GM12864 (cell line): ENCODE results near the gene KIF21B.

Source experiments
- DNase-seq: peaks from one replicate; pipeline ENCODE4 v3.0.0-alpha.2; 2011; ENCODE audit warnings: low read depth
- H3K4me3 ChIP-seq: 2 replicates; pipeline ENCODE4 v1.5.1; 2011; ENCODE audit warnings: mild to moderate bottlenecking, low read depth, low read length, control low read depth
- CTCF ChIP-seq: IDR thresholded peaks from 2 replicates; pipeline ENCODE4 v1.5.1; 2011; ENCODE audit warnings: low read depth, mild to moderate bottlenecking, moderate library complexity, low read length, control low read depth, inconsistent platforms; ENCODE audit errors: missing control alignments

The KIF21B gene

GRCh38 chr1:200960948-200961340 lies 62.6 kb downstream of the KIF21B start:
- no peak for TF ChIP-seq CTCF
- H3K4me3 ChIP-seq, result no peak overlapping the region

GRCh38 chr1:200960236-200960947 lies 63.1 kb downstream of the KIF21B start:
- no peak for TF ChIP-seq CTCF
- H3K4me3 ChIP-seq, result no peak overlapping the region
- no peak for DNase-seq

More at GRCh38 chr1:200960948-200961340, 62.6 kb downstream of the KIF21B start:
- DNase-seq, result no peak

GRCh38 chr1:200959411-200959921 lies 64.0 kb downstream of the KIF21B start:
- no peak for DNase-seq
- no peak overlapping the region for H3K4me3 ChIP-seq
- no peak for TF ChIP-seq CTCF

- H3K4me3 ChIP-seq, result no peak overlapping the region
- DNase-seq, result no peak
- no peak for TF ChIP-seq CTCF
These were observed 64.9 kb downstream of the KIF21B start for GRCh38 chr1:200958597-200958996.

GRCh38 chr1:200954434-200954833 lies 69.1 kb downstream of the KIF21B start:
- H3K4me3 ChIP-seq, result no peak overlapping the region
- no peak for DNase-seq
- no peak for TF ChIP-seq CTCF

- DNase-seq, result no peak
- H3K4me3 ChIP-seq, result no peak overlapping the region
- TF ChIP-seq CTCF, result no peak
These were observed 72.5 kb downstream of the KIF21B start for GRCh38 chr1:200951016-200951415.

- TF ChIP-seq CTCF, result no peak
- no peak for DNase-seq
- no peak overlapping the region for H3K4me3 ChIP-seq
These were observed 73.9 kb downstream of the KIF21B start for GRCh38 chr1:200949626-200950025.
